ENCODE results near the gene NASP.

Gene NASP, protein sequence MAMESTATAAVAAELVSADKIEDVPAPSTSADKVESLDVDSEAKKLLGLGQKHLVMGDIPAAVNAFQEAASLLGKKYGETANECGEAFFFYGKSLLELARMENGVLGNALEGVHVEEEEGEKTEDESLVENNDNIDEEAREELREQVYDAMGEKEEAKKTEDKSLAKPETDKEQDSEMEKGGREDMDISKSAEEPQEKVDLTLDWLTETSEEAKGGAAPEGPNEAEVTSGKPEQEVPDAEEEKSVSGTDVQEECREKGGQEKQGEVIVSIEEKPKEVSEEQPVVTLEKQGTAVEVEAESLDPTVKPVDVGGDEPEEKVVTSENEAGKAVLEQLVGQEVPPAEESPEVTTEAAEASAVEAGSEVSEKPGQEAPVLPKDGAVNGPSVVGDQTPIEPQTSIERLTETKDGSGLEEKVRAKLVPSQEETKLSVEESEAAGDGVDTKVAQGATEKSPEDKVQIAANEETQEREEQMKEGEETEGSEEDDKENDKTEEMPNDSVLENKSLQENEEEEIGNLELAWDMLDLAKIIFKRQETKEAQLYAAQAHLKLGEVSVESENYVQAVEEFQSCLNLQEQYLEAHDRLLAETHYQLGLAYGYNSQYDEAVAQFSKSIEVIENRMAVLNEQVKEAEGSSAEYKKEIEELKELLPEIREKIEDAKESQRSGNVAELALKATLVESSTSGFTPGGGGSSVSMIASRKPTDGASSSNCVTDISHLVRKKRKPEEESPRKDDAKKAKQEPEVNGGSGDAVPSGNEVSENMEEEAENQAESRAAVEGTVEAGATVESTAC

DNA sequence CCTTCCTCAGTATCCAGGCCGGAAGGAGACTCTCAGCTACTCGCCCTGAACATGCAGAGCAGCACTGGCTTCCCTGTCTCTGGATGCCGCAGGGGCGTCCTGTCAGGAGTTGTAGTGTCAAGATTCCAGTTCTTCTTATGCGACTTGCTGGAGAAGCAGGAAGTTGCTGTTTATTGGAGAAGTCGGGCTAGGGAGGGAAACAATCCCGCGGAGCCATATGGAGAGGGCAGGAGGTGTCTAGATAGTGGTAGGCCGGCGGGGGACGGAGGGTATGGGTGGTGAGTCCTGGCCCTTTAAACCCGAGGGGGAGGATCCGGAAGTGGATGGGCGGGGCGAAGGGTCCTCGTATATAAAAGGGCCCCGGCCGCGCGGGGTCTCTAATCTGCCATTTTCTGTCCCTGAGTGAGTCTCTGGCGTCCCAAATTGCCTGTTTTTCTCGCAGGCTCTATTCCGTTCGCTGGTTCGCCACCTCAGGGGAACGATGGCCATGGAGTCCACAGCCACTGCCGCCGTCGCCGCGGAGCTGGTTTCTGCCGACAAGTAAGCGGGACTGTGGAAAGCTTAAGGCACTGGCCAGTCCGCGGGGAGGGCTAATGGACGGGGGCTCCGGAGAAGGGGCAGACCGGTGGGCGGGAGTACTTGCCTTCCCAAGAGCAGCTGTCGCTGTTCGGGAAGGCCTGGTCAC, at the start of gene NASP:
TSS of gene NASP (plus strand) at position 376 of the 685 bp plus-strand sequence. CDS start at position 482, 106 bp downstream.
- DNase-seq, result peak; percentile 99

DNA sequence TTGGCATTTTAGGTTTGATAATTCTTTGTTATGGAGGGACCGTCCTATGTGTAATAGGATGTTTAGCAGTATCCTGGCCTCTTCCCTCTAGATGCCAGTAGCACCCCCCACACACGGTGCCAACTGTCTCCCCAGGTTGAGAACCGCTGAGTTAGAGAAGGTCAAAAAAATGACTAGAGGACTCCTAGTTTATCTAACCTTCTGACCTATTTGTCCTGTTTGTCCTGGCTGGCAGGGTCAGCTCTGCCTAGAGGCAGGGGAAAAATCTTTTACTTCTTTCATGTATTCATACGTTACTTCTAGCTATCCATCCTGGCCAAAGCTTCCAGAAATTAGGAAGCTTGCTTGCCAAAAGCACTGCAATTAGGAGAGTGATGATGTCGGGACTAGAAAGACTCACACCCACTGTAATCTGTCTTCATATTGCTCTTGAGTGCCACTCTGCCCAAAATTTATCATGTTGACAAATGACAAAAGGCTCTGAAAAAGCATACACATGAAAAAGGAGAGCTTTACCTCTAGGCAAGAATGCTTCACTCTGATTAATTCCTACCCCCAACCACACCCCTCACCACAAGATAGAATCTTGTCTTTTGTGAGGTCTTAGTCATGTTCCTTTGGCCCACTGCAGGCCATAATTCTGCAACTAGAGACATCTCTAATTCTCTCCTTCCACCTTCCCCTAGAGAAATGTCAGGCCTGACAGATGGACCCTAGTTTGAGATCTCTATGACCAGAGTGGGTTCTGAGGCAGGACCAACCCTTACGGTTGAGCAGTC, 47.7 kb upstream of the NASP start:
- no peak for DNase-seq

DNA sequence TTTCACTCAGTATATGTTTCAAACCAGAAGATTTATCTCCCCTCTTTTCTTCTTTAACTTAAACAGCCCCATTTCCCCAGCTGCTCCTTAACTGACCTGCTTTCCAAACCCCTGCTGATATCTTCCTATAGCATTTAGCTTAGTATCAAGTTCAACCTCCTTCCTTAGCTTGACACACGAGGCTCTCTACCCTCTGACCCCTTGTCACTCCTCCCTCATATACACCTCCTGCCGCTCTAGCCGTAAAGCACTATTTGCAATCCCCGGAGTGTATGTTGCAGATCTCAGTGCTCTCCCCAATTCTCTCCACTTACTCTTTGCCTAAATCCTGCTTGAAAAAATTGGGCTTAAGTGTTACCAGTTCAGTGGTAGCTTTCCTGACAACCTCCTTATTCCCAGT, 47.0 kb upstream of the NASP start:
- DNase-seq, result no peak

DNA sequence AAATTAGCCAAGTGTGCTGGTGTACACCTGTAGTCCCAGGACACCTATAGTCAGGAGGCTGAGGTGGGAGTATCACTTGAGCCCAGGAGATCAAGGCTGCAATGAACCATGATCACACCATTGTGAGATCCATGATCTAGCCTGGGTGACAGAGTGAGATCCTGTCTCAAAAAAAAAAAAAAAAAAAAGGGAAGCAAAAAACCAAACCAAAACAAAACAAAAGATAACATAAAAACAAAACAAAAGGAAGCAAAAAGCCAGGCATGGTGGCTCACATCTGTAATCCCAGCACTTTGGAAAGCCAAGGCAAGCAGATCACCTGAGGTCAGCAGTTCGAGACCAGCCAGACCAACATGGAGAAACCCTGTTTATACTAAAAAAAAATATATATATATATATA, 42.6 kb upstream of the NASP start:
- DNase-seq, result no peak

DNA sequence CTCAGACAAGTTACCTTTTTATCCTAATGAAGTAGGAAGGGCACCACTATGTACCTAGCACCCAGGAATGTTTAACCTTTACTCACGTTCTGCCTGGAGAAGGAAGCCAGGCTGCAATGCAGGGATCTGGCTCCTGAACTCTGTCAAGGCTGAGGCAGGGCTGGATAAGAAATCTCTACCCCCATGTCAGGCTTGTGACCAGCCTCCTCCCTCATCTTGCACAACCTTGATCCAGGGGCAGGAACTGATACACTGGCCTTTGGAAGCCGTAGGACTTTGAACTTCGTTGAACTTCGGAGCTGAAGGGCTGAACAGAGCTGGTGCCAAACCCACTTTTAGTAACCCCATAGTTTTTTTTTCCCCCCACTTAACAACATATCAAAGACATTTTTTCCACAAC, 41.2 kb upstream of the NASP start:
- DNase-seq, result no peak

DNA sequence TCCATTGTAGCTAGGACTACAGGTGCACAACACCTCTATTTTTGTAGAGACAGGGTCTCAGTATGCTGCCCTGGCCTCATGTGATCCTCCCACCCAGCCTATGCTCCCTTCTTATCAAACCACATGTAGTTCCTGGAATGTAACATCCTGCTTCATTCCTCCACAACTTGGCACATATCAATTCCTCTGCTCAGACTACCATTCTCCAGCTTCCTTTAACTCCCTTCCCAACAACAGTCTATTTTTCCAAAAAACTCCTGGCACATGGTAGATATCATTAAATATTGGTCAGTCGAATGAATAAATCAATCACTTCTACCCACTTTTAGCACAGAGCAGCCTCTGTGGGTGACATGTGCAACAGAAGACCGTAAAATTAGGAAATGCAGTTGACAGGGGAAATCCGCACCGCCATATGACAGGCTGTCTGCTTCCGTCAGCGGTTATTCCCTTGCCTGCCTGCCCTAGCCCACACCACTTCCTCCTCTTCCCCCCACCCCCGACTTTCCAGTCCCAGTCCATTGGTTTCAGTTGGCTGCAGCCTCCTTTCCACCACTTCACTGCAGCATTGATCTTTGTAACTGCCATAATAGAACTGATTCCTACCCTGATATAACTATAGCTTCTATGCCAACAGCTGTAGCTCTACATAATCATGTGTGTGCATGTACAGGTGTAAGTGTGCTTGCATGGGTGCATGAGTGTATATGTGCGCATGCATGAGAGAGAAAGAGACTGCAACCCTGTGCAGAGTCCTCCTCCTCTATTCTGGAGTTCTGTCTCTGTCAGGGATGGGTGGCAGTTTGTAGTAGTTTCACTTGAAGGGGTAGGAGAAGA, 40.0 kb upstream of the NASP start:
- DNase-seq, result no peak

DNA sequence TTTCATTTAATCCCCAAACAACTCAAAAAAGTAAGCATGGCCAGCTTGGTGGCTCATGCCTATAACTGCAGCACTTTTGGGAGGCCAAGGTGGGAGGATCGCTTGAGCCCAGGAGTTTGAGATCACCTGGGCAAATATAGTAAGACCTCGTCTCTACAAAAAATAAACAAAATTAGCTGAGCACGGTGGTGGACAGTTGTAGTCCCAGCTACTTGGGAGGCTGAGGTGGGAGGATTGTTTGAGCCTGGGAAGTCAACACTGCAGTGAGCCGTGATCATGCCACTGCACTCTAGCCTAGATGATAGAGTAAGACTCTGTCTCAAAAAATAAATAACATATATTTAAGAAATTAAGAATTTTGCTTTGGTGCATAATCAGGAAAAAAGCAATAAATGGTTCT, 39.3 kb upstream of the NASP start:
- DNase-seq, result no peak

DNA sequence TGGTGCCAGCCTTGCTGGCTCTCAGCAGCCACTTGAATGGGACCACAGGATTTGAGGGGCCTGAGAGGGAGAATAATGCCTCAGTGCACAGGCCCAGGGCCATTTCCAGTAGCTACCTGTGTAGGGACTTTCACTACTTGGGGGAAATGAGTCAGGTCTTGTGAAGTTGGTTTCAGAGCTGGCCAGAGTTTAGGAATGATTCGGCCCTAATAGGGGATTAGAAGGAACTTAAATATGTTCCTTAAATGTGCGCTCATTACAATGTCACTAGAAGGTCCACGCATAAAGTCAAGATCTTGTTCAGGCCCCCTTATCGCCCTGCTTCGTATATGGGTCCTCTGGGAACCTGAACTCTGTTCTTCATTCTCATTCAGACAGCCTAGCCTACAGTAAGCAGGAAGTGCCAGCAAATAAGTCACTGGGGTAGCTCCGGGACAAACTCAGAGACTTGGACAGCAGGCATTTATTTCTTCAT, 38.8 kb upstream of the NASP start:
- no peak for DNase-seq

DNA sequence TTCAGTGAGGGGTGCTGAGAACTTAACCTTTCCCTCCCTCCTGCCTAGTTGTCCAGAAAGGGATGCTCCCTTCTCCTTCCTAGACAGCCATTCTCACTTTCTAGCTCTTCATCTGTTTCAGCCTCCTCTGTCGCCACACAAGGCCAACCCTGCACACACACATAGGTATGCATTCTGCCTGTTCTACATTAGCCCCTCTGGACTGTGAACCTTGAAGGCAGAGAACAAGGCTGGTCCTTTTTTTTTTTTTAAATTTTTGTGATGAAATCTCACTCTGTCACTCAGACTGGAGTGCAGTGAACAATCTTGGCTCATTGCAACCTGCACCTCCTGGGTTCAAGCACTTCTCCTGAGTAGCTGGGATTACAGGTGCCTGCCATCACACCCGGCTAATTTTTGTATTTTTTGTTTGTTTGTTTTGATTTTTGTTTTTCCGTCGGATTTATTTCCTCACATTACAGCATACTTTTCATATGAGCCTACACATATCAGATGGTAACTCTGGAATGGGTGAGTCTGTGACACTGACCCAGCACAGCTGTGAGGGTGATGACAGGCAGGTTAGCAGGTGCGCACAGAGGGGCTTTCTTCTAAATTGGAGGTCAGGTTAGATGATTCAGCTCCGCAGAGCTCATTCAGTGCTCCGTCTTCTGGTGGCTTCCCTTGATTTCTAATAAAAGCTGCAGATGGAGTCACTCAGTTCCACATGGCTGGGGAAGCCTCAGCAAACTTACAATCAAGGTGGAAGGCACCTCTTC, 38.1 kb upstream of the NASP start:
- no peak for DNase-seq

DNA sequence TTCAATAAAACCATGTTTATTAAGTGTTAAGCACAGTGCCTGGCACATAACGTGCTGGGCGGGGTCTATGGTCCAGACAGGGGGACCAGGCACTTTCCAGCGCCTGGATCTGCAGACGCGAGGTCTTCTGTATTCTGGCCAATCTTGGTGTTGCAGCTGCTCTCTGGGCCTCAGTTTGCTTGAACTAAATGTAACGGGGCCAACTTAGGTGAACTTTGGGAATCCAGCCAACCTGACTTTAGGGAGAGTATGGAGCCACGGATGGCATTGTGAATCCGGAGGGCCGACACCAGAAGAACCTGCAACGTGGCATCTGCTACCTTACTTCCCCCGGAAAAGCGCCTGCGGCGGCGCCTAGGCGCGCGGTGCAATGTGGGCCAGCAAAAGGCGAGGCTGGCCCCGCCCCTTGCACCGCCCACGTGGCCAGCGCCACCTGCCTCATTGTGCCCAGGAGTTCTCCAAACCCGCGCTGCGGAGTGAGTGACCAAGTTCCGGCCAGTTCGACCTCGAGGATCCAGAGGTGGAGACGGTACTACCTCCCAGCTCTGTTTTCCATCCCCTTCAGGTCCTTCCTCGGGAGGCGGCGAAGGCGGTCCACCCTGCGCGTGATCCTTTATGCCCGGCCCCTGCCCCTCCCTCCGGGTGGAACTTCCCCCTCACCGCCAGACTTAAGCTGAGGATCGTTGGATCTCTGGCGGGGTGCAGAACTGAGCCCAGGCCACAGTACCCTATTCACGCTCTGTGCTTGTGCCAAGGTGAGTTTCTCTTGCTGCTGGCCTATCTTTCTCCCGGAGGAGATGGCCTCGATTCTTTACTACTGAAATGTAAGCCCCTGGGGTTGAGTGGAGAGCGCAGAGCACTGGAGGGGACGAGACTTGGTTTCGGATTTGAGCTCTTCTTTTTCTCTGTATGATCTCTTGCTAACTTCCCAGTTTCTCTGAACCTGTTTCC, 33.2 kb upstream of the NASP start, which contains the start of gene AKR1A1:
TSS of gene AKR1A1 (plus strand) at position 426 of the 951 bp plus-strand sequence. CDS start 10,969 bp downstream, outside the sequence.
- DNase-seq, result peak; percentile 96

DNA sequence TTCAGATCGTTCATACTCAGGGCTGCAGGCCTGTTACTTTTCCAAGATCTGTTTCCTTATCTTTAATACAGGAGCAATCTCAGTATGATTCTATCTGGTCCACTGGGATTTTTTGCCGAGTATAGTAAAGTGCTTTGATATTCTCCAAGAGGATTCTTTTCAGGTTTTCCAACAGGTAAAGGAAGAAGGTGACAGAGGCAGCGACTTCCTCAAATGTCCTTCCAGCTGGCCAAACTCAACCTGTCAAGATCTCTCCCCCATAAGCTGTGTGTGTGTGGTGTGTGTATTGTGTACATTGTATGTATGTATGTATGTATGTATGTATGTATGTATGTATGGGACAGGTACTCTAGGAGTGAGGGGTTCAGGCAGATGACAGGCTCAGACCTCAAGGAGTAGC, 32.2 kb upstream of the NASP start:
- no peak for DNase-seq

DNA sequence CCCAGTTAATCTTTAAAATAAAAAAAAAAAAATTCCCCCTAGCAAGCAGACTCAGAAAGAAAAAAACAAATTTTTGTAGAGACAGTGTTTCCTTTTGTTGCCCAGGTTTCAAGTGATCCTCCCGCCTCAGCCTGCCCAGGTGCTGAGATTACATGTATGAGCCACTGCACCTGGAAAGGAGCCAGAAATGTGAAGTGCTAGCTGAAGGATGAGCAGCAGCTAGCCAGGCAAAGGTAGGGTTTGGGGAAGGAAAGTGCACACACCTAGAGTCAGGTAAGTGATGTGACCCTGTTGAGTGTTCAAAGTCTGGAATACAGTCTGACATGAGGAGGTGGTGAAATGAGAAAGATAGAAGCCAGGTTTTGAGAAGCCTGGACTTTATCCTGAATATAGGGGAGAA, 31.5 kb upstream of the NASP start:
- DNase-seq, result no peak

DNA sequence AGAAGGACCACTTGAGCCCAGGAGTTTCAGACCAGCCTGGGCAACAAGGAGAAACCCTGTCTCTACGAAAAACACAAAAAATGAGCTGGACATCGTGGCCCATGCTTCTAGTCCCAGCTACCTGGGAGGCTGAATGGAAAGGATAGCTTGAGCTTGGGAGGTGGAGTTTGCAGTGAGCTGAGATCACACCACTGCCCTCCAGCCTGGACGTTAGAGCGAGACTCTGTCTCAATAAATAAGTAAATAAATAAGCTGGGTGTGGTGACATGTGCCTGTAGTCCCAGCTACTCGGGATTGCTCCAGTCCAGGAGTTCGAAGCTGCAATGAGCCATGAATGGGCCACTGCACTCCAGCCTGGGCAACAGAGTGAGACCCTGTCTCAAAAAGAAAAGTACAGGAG, 29.6 kb upstream of the NASP start:
- no peak for DNase-seq

DNA sequence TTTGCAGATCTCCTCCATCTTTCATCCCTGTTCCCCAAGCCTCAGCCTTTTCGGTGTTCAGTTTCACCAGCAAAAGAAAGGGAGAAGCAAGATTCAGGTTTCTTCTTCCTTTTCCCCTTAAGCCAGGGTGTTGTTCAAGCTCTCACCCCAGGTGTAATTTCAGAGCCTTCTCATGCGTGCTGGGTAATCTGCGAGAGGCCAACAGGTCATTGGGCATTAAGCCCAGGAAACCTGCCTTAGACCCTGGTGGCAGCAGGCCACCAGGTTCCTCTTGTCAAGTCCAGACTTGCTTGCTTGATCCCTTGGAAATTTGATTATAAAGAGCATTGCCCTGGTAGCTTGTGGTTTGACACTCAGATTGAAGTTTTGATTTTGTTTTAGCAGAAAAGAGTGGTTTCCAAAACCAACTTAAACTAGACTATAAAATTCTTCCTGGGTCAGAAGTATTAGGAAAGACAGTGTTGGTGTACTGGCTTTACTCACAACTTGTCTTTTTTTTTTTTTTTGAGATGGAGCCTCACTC, 26.4 kb upstream of the NASP start:
- DNase-seq, result no peak

DNA sequence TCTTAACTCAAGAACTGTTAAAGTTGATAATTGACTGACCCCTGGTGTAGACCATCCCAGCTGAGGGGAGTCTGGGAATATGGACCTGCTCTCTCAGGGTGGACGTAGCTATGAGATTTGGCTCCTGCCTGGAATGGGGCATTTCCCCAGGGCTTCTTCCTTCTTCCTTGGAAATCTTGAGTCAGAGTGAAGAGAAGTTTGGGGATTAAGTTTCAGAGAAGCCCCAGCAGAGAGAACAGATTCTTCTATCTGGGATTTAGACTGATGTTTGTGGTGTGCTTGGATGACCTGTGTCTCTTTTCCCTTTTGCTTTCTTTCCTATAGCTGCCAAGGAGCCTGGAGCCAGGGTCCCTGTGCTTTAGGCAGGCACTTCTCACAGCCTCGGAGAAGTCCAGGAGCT, 20.0 kb upstream of the NASP start:
- DNase-seq, result no peak

DNA sequence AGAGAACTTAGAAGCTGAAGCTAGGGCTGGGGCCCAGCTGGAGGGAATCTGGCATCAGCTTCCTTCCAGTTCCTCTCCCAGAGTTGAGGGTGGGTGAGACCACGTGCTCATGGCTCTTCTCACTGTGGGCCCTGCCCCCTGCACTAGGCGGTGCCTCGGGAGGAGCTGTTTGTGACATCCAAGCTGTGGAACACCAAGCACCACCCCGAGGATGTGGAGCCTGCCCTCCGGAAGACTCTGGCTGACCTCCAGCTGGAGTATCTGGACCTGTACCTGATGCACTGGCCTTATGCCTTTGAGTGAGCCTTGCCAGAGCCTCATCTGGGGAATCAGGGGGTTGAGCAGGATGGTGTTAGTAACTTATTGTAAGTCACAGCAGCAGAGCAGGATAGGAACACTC, 17.1 kb upstream of the NASP start:
- DNase-seq, result no peak

DNA sequence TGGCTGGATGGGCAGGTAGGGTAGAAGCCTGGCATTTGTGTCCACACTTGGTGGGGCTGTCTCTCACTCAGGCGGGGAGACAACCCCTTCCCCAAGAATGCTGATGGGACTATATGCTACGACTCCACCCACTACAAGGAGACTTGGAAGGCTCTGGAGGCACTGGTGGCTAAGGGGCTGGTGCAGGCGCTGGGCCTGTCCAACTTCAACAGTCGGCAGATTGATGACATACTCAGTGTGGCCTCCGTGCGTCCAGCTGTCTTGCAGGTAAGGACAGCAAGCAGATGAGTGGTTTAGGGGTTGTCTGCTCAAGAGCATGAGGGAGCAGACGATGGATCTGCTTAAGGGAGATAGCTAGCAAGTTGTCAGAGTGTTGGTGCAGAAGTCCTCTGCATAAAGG, 15.9 kb upstream of the NASP start:
- no peak for DNase-seq

DNA sequence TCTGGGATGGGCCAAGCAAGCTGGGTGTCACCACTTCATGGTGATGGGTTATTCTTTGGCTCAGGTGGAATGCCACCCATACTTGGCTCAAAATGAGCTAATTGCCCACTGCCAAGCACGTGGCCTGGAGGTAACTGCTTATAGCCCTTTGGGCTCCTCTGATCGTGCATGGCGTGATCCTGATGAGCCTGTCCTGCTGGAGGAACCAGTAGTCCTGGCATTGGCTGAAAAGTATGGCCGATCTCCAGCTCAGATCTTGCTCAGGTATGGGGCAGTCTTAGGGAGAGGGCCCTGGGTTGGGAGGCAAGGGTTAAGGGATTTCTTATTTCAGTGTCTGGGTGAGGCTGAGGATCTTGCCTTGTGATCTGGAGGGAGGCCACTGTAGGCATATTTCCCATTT, 15.4 kb upstream of the NASP start:
- no peak for DNase-seq

DNA sequence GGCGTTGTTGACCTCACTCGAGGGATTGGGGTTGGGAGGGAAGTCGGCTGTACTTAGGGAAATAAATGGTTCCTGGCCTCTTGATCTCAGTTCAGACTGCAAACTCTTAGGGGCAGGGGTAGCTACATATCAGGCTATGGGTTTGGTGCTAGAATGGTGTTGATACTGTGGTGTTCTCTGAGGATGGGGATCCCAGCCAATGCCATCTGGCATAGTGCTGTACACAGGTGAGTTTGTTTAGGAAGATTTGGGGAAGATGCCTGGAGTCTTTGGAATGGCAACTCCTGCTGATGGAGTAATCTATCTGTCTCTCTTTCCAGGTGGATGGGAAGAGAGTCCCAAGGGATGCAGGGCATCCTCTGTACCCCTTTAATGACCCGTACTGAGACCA, 14.3 kb upstream of the NASP start:
- no peak for DNase-seq

All from retina (tissue), 1 donor.